Neuronal stem cell (in vitro differentiated cells): ENCODE data around the gene AOPEP.

ENCODE experiments used
- DNase-seq: peaks from one replicate; pipeline ENCODE4 v3.0.0-alpha.2; 2013; ENCODE audit warnings: low spot score
- H2AFZ ChIP-seq: one replicate; pipeline ENCODE4 v1.6.1; 2013; ENCODE audit warnings: mild to moderate bottlenecking, low read length, inconsistent platforms
- H2AK5ac ChIP-seq: 2 replicates; pipeline ENCODE4 v1.6.1; 2013; ENCODE audit warnings: low read depth, mild to moderate bottlenecking, inconsistent platforms, low read length, moderate library complexity, mixed read lengths
- H2BK120ac ChIP-seq: 2 replicates; pipeline ENCODE4 v1.6.1; 2013; ENCODE audit warnings: low read depth, mild to moderate bottlenecking, inconsistent platforms, low read length, moderate library complexity, mixed read lengths
- H2BK12ac ChIP-seq: one replicate; pipeline ENCODE4 v1.6.1; 2013; ENCODE audit warnings: low read length, inconsistent platforms
- H2BK15ac ChIP-seq: 2 replicates; pipeline ENCODE4 v1.6.1; 2013; ENCODE audit warnings: mild to moderate bottlenecking, low read length, inconsistent platforms, mixed read lengths
- H2BK5ac ChIP-seq: one replicate; pipeline ENCODE4 v1.6.1; 2013; ENCODE audit warnings: inconsistent platforms, mild to moderate bottlenecking, low read length, moderate library complexity
- H3K14ac ChIP-seq: one replicate; pipeline ENCODE4 v1.6.1; 2013; ENCODE audit warnings: low read length, inconsistent platforms
- H3K18ac ChIP-seq: 2 replicates; pipeline ENCODE4 v1.6.1; 2013; ENCODE audit warnings: low read length, inconsistent platforms
- H3K23ac ChIP-seq: 2 replicates; pipeline ENCODE4 v1.6.1; 2013; ENCODE audit warnings: low read depth, mild to moderate bottlenecking, mixed read lengths, low read length, inconsistent platforms; ENCODE audit not compliant: poor library complexity
- H3K27ac ChIP-seq: replicated peaks from 3 replicates; pipeline ENCODE4 v1.5.1; 2013; ENCODE audit warnings: low read length, inconsistent platforms
- H3K27me3 ChIP-seq, 3 experiments: 2 replicates each; pipeline ENCODE4 v1.6.1; 2013; ENCODE audit warnings: low read length in 3 of 3, mild to moderate bottlenecking in 2 of 3, inconsistent platforms in 1 of 3, low read depth in 1 of 3, mixed read lengths in 1 of 3, moderate library complexity in 1 of 3; ENCODE audit not compliant: control insufficient read depth in 3 of 3, insufficient read depth in 3 of 3
- H3K36me3 ChIP-seq, 2 donors: replicated peaks in 1 of 2; 2 replicates each; pipeline ENCODE4 v1.6.1; 2013; ENCODE audit warnings: low read length in 2 of 2; ENCODE audit not compliant: control insufficient read depth in 2 of 2, insufficient read depth in 2 of 2
- H3K4ac ChIP-seq: 2 replicates; pipeline ENCODE4 v1.6.1; 2013; ENCODE audit warnings: inconsistent platforms, mild to moderate bottlenecking, low read length, moderate library complexity
- H3K4me1 ChIP-seq, 2 donors: 1 replicate in 1 of 2; 2 replicates in 1 of 2; pipeline ENCODE4 v1.6.1; 2013; ENCODE audit warnings: low read length in 2 of 2, low read depth in 1 of 2; ENCODE audit not compliant: control insufficient read depth in 2 of 2, insufficient read depth in 1 of 2
- H3K4me2 ChIP-seq: one replicate; pipeline ENCODE4 v1.6.1; 2013; ENCODE audit warnings: mild to moderate bottlenecking, low read length, inconsistent platforms; ENCODE audit not compliant: insufficient read depth, poor library complexity, severe bottlenecking
- H3K4me3 ChIP-seq, 2 donors: 2 replicates each; pipeline ENCODE4 v1.5.1; 2013; ENCODE audit warnings: low read length in 2 of 2, mild to moderate bottlenecking in 2 of 2, inconsistent platforms in 1 of 2, moderate library complexity in 1 of 2
- H3K79me1 ChIP-seq: one replicate; pipeline ENCODE4 v1.6.1; 2013; ENCODE audit warnings: low read depth, mild to moderate bottlenecking, inconsistent platforms, low read length, moderate library complexity
- H3K9ac ChIP-seq: one replicate; pipeline ENCODE4 v1.6.1; 2013; ENCODE audit warnings: mild to moderate bottlenecking, low read depth, low read length, inconsistent platforms; ENCODE audit not compliant: poor library complexity
- H3K9me3 ChIP-seq, 2 donors: replicated peaks in 1 of 2; 2 replicates each; pipeline versions ENCODE3 to v1.6.1; 2013; ENCODE audit warnings: low read length in 2 of 2, mild to moderate bottlenecking in 2 of 2, inconsistent platforms in 1 of 2, low read depth in 1 of 2, mixed read lengths in 1 of 2, moderate library complexity in 1 of 2; ENCODE audit not compliant: control insufficient read depth in 2 of 2, insufficient read depth in 1 of 2
- H4K8ac ChIP-seq: one replicate; pipeline ENCODE4 v1.6.1; 2013; ENCODE audit warnings: low read depth, mild to moderate bottlenecking, inconsistent platforms, low read length, moderate library complexity
- H4K91ac ChIP-seq: one replicate; pipeline ENCODE4 v1.6.1; 2013; ENCODE audit warnings: low read length, low read depth, mild to moderate bottlenecking, inconsistent platforms; ENCODE audit not compliant: poor library complexity
- WGBS, 2 donors: extraction: QIAGEN DNeasy Blood & Tissue Kit; methylation state at CpG; one replicate each; pipeline ENCODE4 v1.1.7; 2013; ENCODE audit warnings: missing lambda C conversion rate in 2 of 2, mixed read lengths in 1 of 2; ENCODE audit not compliant: insufficient read length in 2 of 2, insufficient replicate concordance in 1 of 2; ENCODE audit errors: extremely low coverage in 2 of 2; 5-methylcytosine and 5-hydroxymethylcytosine counted together

Gene AOPEP

DNA sequence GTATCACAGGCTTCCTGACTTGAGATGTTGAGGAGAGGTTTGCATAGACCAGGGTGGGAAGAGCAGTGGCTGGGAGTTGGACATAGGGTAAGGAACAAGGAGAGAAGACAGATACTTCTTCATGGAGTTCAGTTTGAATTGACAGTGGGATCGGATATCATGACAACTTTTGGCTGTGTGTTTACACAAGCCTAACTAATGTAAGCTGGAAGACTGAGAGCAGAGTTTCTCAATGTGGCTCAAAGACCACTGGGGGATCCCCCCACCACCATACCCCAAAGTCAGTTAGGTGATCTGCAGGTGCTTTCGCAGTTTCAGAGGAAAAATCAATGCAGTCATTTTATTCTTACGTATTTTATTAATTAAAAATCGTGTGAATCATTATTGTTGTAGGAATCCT is 125.9 kb downstream of the AOPEP start:
- H2AK5ac ChIP-seq: no peak overlapping the region
- no peak overlapping the region for H2BK15ac ChIP-seq
- no peak overlapping the region for H3K4me2 ChIP-seq
- no peak overlapping the region for H2BK12ac ChIP-seq
- no peak overlapping the region for H2AFZ ChIP-seq
- H3K36me3 ChIP-seq: no peaks in the 10 kb centered on the region
- H3K4me1 ChIP-seq: no peaks in the 10 kb centered on the region
- no peak overlapping the region for H2BK120ac ChIP-seq
- no peak overlapping the region for H4K91ac ChIP-seq
- H3K4ac ChIP-seq: no peak overlapping the region
- DNase-seq: no peak
- no CpG with 5 or more reads among the region's 4 CpGs for WGBS, 2 donors
- no peak overlapping the region for H3K14ac ChIP-seq
- no peaks in the 10 kb centered on the region for H3K79me1 ChIP-seq
- H3K4me3 ChIP-seq: no peak overlapping the region
- H3K23ac ChIP-seq: no peak overlapping the region
- H3K27ac ChIP-seq: no peak overlapping the region
- no peaks in the 10 kb centered on the region for H3K9me3 ChIP-seq
- no peak overlapping the region for H3K18ac ChIP-seq
- no peak overlapping the region for H2BK5ac ChIP-seq
- H3K27me3 ChIP-seq: no peaks in the 10 kb centered on the region
- no peak overlapping the region for H4K8ac ChIP-seq
- no peak overlapping the region for H3K9ac ChIP-seq

DNA sequence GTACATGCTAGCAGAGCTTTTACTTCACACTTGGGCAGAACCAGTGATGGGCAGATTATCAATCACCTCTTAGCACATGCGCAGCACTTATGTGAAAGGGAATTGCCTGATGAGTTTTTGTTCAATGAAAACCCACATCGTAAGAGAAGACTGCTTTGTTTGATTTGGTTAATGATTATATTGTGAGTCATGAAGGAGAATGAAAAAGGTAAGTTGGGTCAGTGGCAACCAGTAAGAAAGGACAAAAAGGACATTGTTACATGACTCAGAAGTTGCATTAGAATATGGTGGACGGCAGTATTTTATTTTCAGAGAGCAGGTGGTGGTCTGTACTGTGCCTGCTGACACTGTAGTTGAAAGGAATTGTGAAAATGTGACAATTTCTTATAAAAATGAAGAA is 127.4 kb downstream of the AOPEP start:
- Histone ChIP-seq H3K14ac (no peak overlapping the region), H3K4me2 (no peak overlapping the region), H3K9me3 (peaks cover 0 to 3% of the 10 kb centered on the region in 2 donors), H3K4me3 (no peak overlapping the region), H3K27ac (no peak overlapping the region), H2AK5ac (no peak overlapping the region), H3K36me3 (no peaks in the 10 kb centered on the region), H3K79me1 (no peaks in the 10 kb centered on the region), H3K27me3 (no peaks in the 10 kb centered on the region), H3K18ac (no peak overlapping the region), H4K91ac (no peak overlapping the region), H2AFZ (no peak overlapping the region), H4K8ac (no peak overlapping the region), H2BK120ac (no peak overlapping the region), H3K4me1 (no peaks in the 10 kb centered on the region), H3K23ac (no peak overlapping the region), H2BK5ac (no peak overlapping the region), H3K9ac (no peak overlapping the region), H3K4ac (no peak overlapping the region), H2BK15ac (no peak overlapping the region), H2BK12ac (no peak overlapping the region)
- no peak for DNase-seq
- no CpG with 5 or more reads among the region's 3 CpGs for WGBS, 2 donors

DNA sequence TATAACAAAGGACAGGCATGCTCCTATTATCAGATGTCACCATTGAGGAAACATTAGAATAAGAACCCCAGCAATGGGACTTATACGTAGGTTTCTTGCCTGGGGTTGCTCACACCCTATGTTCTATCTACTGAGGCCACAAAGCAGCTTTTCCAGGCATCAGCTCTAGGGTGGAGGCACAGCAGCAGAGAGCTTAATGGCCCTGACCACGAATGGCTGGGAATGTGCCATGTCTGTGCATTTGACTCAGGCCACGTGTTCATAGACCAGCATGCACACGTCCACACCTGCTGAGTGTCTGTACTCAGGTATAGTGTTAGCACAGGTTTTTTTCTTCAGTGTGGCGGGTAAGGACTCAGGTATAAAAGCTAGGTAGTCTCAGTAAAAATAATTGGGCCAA is 129.4 kb downstream of the AOPEP start:
- no peak overlapping the region for H2AFZ ChIP-seq
- no peak for DNase-seq
- H3K79me1 ChIP-seq: no peaks in the 10 kb centered on the region
- no peak overlapping the region for H3K9ac ChIP-seq
- no peak overlapping the region for H4K8ac ChIP-seq
- H2BK15ac ChIP-seq: no peak overlapping the region
- no peak overlapping the region for H3K27ac ChIP-seq
- H3K4ac ChIP-seq: no peak overlapping the region
- H3K9me3 ChIP-seq: peaks cover 0 to 3% of the 10 kb centered on the region in 2 donors
- H3K27me3 ChIP-seq: no peaks in the 10 kb centered on the region
- no peak overlapping the region for H3K4me3 ChIP-seq
- no peak overlapping the region for H3K14ac ChIP-seq
- no peak overlapping the region for H2AK5ac ChIP-seq
- no peaks in the 10 kb centered on the region for H3K4me1 ChIP-seq
- H4K91ac ChIP-seq: no peak overlapping the region
- no peak overlapping the region for H3K4me2 ChIP-seq
- H3K36me3 ChIP-seq: no peaks in the 10 kb centered on the region
- no peak overlapping the region for H2BK120ac ChIP-seq
- no peak overlapping the region for H3K23ac ChIP-seq
- H2BK12ac ChIP-seq: no peak overlapping the region
- no peak overlapping the region for H3K18ac ChIP-seq
- no CpG with 5 or more reads among the region's 5 CpGs for WGBS, 2 donors
- no peak overlapping the region for H2BK5ac ChIP-seq

DNA sequence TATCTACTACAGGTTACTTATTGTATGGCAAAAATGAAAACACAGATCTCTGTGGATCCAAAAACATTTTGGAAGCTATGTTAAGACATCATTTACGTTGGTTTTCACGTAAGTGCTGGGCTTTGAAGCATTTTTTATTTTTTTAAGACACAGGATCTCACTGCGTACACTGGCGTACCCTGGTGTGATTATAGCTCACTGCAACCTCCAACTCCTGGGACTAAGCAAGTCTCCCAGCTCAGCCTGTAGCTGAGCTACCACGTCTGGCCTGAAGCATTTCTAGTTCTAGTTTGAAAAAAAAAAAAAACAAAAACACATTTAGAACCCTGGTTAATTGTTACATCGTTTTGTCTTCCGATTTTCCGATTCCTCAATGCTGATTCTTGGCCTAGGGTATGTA is 131.3 kb downstream of the AOPEP start:
- H4K91ac ChIP-seq: no peak overlapping the region
- no peak overlapping the region for H3K23ac ChIP-seq
- H3K9me3 ChIP-seq: peaks cover 0 to 3% of the 10 kb centered on the region in 2 donors
- H3K9ac ChIP-seq: no peak overlapping the region
- H3K27ac ChIP-seq: no peak overlapping the region
- H3K79me1 ChIP-seq: no peaks in the 10 kb centered on the region
- no peak overlapping the region for H2AFZ ChIP-seq
- H4K8ac ChIP-seq: no peak overlapping the region
- no peak for DNase-seq
- no peak overlapping the region for H2AK5ac ChIP-seq
- H3K18ac ChIP-seq: no peak overlapping the region
- H2BK15ac ChIP-seq: no peak overlapping the region
- no CpG with 5 or more reads among the region's 8 CpGs for WGBS, 2 donors
- H2BK120ac ChIP-seq: no peak overlapping the region
- no peaks in the 10 kb centered on the region for H3K27me3 ChIP-seq
- H3K4me2 ChIP-seq: no peak overlapping the region
- no peak overlapping the region for H3K4me3 ChIP-seq
- no peak overlapping the region for H3K14ac ChIP-seq
- no peaks in the 10 kb centered on the region for H3K4me1 ChIP-seq
- H3K36me3 ChIP-seq: no peaks in the 10 kb centered on the region
- H3K4ac ChIP-seq: no peak overlapping the region
- H2BK5ac ChIP-seq: no peak overlapping the region
- no peak overlapping the region for H2BK12ac ChIP-seq
